Measurements from ENCODE around the gene KCNJ14. TPM values are rescaled to one million over a fixed set of nuclear protein-coding genes. Genes with fewer than 3 reads are reported as not detected.

KCNJ14 gene
- total RNA-seq, 4 donors from 2014 or later = 4.2 to 4.7 (median 4.6) TPM

GRCh38 chr19:48514123-48514458 lies 58.7 kb downstream of the KCNJ14 start:
- Histone ChIP-seq H3K27me3 (peaks cover 36% of the 10 kb centered on the region), H3K4me1 (peaks cover 22% of the 10 kb centered on the region), H3K27ac (no peak overlapping the region), H3K9me3 (no peaks in the 10 kb centered on the region), H3K36me3 (no peaks in the 10 kb centered on the region), H3K4me3 (peak overlapping the region; percentile 59)
- TF ChIP-seq POLR2AphosphoS5 (IDR thresholded peaks at IDR 0.05) = no peak
- DNase-seq (ENCODE audit: low spot score in 2 of 2) = no peak
- 51% methylated on average over 9 of the region's 11 CpGs for WGBS

- DNase-seq (ENCODE audit: low spot score in 2 of 2) = no peak
- TF ChIP-seq POLR2AphosphoS5 (IDR thresholded peaks at IDR 0.05) = no peak
- TF ChIP-seq EP300 (IDR thresholded peaks at IDR 0.05) = no peak
- no peak for TF ChIP-seq CTCF (IDR thresholded peaks at IDR 0.05)
- TF ChIP-seq POLR2A (IDR thresholded peaks at IDR 0.05) = no peak
- no peaks in the 10 kb centered on the region for H3K9me3 ChIP-seq
- 72% methylated on average over 8 of the region's 8 CpGs for WGBS
- peaks cover 23% of the 10 kb centered on the region for H3K27me3 ChIP-seq
- peaks cover 11% of the 10 kb centered on the region for H3K4me1 ChIP-seq
- H3K36me3 ChIP-seq = no peaks in the 10 kb centered on the region
- H3K27ac ChIP-seq = no peak overlapping the region
- no peak overlapping the region for H3K4me3 ChIP-seq
Observed at GRCh38 chr19:48516536-48516935, 61.2 kb downstream of the KCNJ14 start.

Other genes starting within 250 kb of the KCNJ14 start
- 10 to 100 TPM; 11.5 to 40.6 (median 18.7) TPM for gene CARD8, start 199.7 kb upstream of the KCNJ14 start, total RNA-seq
- gene ZNF114, start 185.5 kb upstream of the KCNJ14 start, total RNA-seq = not detected
- gene EMP3, start 130.0 kb upstream of the KCNJ14 start, total RNA-seq = 10 to 100 TPM in 3 of 4 donors, 1 to 10 TPM in 1; 9.3 to 22.5 (median 13.2) TPM
- 10 to 100 TPM in 2 of 4 donors, 1 to 10 TPM in 2; 7.8 to 14.7 (median 9.3) TPM for gene TMEM143, start 91.6 kb upstream of the KCNJ14 start, total RNA-seq
- gene SYNGR4, start 91.2 kb upstream of the KCNJ14 start, total RNA-seq = not detected
- gene KDELR1, start 64.0 kb upstream of the KCNJ14 start, total RNA-seq = 10 to 100 TPM; 77.3 to 94.1 (median 87.7) TPM
- 1 to 10 TPM in 2 of 4 donors, under 1 TPM in 2; 0.38 to 1.4 (median 0.94) TPM for gene GRIN2D, start 61.9 kb upstream of the KCNJ14 start, total RNA-seq
- gene GRWD1, start 9.6 kb upstream of the KCNJ14 start, total RNA-seq = 10 to 100 TPM; 24.5 to 53.4 (median 40.1) TPM
- gene CYTH2, start 13.8 kb downstream of the KCNJ14 start, total RNA-seq = 10 to 100 TPM; 54.9 to 86.5 (median 63.2) TPM
- 1 to 10 TPM; 1.3 to 3.5 (median 1.6) TPM for gene LMTK3, start 56.3 kb downstream of the KCNJ14 start, total RNA-seq
- 100 to 1,000 TPM in 2 of 4 donors, 10 to 100 TPM in 2; 26.0 to 162 (median 122) TPM for gene SULT2B1, start 96.6 kb downstream of the KCNJ14 start, total RNA-seq
- gene SPACA4, start 151.2 kb downstream of the KCNJ14 start, total RNA-seq = 1 to 10 TPM; 2.1 to 3.6 (median 2.8) TPM
- 1 to 10 TPM in 2 of 4 donors, under 1 TPM in 2; 0.87 to 5.1 (median 1.1) TPM for gene FAM83E, start 159.5 kb downstream of the KCNJ14 start, total RNA-seq
- 1,000 to 10,000 TPM; 2,067 to 3,423 (median 3,271) TPM for gene RPL18, start 163.6 kb downstream of the KCNJ14 start, total RNA-seq
- 1 to 10 TPM; 3.9 to 9.9 (median 5.6) TPM for gene SPHK2, start 163.9 kb downstream of the KCNJ14 start, total RNA-seq
- 10 to 100 TPM; 11.2 to 22.3 (median 17.8) TPM for gene DBP, start 181.8 kb downstream of the KCNJ14 start, total RNA-seq
- 10 to 100 TPM in 2 of 4 donors, 1 to 10 TPM in 2; 8.8 to 11.0 (median 9.7) TPM for gene CA11, start 190.6 kb downstream of the KCNJ14 start, total RNA-seq
- gene NTN5, start 217.4 kb downstream of the KCNJ14 start, total RNA-seq = 1 to 10 TPM in 2 of 4 donors, under 1 TPM in 2; 0.64 to 2.2 (median 1.3) TPM
- 10 to 100 TPM in 1 of 4 donors, 1 to 10 TPM in 3; 2.1 to 17.4 (median 4.9) TPM for gene FUT2, start 240.4 kb downstream of the KCNJ14 start, total RNA-seq